Measurements from ENCODE around the gene PXMP2.
"Not testable (repeated sequence)": the region's sequence is repeated elsewhere in the genome, so short reads cannot be mapped to it uniquely, and the experiment has no call there.

The PXMP2 gene

DNA sequence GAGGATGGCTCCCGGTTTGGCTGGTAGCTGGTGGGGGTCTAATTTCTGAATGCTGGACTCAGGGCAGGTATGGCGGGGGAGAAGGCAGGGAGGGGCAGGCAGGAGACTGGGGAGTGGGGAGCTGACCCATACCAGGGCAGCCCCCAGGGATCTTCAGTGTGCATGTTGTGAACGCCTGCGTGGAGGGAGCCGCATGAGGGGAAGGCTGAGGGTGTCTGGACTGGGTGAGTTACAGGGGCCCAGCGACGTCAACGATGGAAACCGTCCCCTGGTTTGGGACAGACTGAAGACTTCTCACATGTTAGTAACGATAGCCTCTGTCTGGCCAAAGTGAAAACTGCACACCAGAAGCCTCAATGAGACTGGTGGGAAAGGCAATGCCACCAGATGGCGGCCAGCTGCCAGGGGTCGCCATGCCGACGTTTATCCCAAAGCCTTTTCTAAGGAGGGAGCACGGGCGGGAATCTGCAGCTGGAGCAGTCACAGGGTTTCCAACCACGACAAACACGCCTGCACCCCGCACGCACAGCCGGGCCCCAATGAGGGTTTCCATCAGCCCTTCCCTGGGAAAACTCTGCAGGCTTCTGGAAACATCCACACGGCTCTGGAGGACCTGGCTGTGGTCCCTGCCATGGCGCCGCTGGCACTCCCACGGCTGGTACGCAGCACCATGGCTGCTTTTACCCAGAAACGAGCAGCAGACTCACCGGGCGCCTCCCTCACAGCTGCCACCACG is 37.3 kb downstream of the PXMP2 start:
- DNase-seq = no peak

DNA sequence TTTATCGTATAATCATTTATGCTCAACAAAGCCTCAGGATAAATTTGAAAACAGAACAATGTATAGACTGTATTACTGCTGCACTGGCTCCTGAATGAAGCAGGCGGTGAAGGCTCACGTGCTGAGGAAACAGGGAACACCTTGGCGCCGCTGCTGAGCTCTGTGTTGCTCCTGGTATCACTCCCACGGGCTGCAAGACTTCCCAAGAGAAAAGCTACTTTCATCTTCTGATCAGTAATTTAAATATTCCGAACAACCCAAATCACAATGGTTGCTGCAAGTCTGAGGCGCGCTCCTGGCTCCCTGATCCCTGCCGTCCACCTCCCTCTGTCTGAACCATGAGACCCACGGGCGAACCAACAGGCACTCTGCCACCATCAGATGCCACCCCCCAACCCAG is 39.0 kb downstream of the PXMP2 start:
- no peak for DNase-seq

- DNase-seq = no peak
Observed at GRCh38 chr12:132727091-132727794, 39.9 kb downstream of the PXMP2 start.

GRCh38 chr12:132728502-132728901 is 41.1 kb downstream of the PXMP2 start:
- no peak for DNase-seq

DNA sequence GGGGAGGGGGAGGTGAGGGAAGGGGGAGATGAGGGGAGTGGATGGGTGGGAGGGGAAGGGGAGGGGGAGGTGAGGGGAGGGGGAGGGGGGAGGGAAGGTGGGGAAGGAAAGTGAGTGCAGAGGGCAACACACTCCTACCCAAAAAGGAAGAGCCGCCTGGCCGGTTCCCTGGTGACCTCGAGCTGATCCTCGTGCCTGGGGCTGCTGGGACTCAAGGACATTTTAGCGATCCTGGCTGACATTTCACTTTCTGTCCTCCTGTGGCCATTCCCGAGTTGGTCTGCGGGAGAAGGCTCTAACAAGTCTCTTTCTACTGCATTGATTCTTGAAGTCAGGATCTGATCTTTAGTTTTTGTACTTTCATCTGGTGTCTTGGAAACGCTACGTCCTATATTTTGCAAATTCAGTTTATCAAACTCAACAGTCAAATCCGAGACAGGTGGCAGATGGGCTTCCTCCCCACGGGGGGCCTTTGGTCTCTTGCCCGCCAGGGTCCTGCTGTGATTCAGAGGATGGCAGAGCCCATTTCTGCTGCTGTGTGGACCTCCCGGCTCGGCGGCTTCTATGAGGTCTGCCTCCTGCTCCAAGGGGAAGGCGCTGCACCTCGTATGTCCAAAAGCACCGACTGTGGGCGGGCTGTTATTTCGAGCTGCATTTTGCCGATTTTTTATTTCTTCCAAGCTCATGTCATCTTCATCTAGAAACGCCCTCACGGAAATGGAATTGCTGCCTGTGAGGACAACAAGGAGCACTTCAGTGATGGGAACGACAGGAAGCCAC is 42.3 kb downstream of the PXMP2 start:
- no peak for DNase-seq

DNA sequence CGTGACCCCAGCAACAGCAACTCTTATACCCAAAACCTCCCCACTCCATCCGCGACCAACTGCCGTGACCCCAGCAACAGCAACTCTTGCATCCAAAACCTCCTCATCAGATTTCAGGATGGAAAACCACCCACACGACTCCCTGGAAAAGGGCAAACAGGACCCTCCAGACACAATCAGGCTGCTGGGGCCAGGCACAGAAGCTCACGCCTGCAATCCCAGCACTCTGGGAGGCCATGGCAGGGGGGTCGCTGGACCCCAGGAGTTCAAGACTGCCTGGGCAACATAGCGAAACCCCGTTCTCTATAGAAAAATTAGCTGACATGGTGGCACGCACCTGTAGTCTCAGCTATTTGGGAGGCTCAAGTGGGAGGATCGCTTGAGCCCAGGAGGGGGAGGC is 43.0 kb downstream of the PXMP2 start:
- DNase-seq = no peak

DNA sequence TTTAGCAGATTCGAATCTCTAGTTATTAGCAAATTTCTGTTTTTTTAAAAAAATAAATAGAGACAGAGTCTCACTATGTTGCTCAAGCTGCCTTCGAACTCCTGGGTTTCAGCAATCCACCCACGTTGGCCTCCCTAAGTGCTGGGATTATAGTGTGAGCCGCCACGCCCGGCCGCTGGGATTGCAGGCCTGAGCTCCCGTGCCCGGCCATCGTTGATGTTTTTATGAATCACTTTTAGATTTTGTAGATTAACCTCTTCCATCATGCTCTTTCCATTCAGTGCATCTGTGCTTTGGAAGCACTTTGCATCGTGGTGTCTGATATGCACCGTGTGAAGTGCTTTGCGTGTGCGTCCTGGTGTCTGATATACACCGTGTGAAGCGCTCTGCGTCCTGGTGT is 44.2 kb downstream of the PXMP2 start:
- no peak for DNase-seq

GRCh38 chr12:132734206-132734605 is 46.8 kb downstream of the PXMP2 start:
- no peak for DNase-seq

DNA sequence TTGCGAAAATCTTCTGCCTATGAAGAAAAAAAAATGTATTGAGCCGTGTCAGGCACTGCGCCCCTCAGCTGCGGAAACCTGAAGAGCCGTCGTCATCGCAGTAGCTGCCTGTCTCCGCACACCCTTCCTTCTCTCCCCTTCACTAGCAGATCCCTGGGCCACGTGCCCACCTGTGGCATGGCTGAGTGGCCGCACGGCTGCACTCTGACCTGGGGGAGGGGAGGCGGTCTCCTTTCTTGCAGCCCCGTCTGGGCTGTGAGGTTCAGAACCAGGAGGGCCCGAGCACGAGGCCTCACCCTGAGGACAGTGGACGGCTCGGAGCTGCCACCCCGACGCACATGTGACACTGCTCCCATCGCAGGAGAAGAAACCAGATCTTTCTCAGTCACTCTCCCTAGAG is 48.1 kb downstream of the PXMP2 start:
- DNase-seq = no peak

GRCh38 chr12:132736378-132736777 is 49.0 kb downstream of the PXMP2 start:
- DNase-seq = no peak

DNA sequence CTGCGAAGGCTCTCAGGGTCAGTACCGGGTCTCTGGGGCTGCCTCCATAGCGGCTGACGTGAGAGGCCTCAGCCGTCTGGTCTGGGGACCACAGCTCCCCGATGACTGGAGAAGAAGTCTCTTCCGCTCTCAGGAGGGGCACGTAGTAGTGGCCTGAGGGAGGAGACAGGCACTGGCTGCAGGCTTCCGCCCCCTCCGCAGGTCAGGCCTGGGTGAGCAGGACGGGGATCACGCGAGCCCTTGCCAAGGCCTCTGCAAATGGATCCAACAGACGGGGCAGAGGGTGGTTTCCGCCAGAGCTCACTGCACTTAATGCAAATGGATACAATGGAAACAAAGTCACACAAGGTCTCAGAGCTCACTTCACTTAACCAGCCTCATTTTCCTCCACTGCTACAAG is 49.5 kb downstream of the PXMP2 start:
- DNase-seq = no peak

GRCh38 chr12:132739600-132740312 is 52.4 kb downstream of the PXMP2 start:
- DNase-seq = no peak

DNA sequence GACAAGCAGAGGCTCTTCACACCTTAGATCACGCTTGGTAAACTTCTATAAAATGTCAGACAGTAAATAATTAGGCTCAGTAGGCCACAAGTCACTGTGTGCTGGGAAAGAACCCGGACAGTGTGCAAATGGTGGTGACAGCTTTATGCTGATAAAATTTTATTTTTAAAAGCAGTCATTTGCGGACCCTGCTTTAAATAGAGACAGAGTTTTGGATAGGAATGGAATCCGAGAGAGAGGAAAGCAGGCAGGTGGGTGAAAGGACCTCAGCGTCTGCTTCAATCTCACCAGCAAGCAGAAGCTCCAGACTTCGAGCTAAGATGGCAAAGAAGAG is 52.9 kb downstream of the PXMP2 start:
- DNase-seq = no peak

- DNase-seq = no peak
Observed at GRCh38 chr12:132740652-132741051, 53.3 kb downstream of the PXMP2 start.

DNA sequence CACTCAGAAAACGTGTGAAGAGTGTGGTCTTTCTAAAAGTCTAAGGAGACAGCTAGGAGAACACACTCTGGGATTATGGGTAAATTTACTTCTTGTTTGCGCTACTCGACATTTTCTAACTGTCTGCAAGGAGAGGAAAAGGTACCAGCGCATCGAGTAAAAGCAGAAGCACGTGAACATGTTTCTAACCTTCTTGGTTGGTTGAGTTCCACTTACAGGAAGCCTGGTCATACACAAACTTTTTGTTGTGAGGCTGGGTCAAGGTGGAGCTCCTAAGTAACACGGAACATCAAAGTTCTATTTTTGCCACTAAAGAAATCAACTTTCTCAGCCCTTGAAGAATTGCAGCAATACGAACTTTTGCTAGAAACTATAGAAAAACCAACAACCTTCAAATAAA is 54.2 kb downstream of the PXMP2 start:
- no peak for DNase-seq

DNA sequence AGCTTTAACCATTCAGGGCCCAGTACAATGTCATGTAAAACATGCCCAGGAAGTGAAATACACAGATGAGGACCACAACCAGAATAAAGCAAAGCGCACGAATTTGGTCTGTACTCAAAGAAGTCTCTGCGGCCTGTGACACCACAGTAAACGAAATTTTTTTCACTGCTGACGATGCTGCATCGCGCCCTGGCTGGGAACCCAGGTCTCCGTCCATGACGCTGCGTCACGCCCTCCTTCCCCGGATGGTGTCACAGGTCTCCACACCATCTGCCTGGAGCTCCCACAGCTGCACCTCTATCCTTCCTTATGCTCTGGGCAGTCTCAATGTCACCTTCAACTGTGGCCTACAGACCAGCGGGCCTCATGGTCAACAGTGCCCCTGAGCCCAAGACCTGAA is 56.4 kb downstream of the PXMP2 start:
- DNase-seq = no peak

GRCh38 chr12:132746613-132747012 is 59.2 kb downstream of the PXMP2 start:
- DNase-seq = no peak

GRCh38 chr12:132747395-132747794 is 60.0 kb downstream of the PXMP2 start:
- DNase-seq = no peak

GRCh38 chr12:132747896-132748295 is 60.5 kb downstream of the PXMP2 start:
- DNase-seq = no peak

DNA sequence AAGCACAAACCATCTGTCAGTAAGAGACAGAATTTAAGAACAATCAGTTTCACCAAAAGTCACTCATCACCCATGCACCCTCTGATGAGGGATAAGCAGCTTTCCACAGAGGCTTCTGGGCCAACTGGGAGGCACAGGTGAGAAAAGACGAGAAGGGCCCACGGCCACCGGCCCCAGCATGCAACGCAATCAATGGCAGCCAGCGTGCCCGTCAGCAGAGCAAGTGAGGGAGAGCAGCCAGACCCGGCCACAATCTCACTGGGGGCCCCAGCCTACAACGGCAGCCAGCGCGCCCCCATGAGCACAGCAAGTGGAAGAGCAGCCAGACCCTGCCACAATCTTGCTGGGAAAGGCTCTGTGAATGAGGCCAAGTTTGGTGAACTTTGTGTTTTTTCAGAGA is 60.9 kb downstream of the PXMP2 start:
- no peak for DNase-seq

GRCh38 chr12:132753670-132754069 is 66.3 kb downstream of the PXMP2 start:
- not testable (repeated sequence) for DNase-seq

DNA sequence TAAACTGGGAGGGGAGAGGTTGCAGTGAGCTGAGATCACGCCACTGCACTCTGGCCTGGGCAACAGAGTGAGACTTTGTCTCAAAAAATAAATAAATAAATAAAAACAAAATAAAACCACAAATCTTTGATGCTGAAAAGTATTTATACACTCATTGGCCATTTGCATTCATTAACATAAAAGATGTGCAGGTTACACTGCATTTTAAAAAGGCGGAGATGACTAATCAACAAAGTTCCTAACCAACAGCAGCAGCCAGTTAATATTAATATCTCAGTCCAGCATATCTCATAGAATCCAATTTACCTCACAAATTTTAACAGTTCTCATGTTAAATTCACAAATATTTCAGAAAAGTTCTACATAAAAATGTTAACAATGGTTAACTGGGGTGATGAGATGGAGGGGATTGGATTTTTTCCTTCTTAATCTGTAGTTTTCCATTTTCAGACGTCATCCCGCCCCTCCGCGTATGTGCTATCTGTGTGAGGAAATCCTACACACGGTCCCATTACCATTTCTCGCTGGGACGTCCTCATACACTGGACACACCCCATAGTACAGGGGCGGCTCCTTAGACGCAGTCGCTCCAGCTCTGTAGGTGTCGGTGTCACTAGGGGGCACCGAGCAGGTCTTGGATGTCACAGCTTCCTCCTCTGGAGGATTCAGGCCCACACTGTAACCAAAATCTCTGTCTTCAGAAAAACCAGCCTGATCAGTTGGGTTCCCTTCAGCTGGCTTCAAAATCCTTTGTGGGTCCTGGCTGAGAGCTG is 67.0 kb downstream of the PXMP2 start:
- no peak for DNase-seq
